Measurements from ENCODE around the gene MBTPS1.

Gene MBTPS1

DNA sequence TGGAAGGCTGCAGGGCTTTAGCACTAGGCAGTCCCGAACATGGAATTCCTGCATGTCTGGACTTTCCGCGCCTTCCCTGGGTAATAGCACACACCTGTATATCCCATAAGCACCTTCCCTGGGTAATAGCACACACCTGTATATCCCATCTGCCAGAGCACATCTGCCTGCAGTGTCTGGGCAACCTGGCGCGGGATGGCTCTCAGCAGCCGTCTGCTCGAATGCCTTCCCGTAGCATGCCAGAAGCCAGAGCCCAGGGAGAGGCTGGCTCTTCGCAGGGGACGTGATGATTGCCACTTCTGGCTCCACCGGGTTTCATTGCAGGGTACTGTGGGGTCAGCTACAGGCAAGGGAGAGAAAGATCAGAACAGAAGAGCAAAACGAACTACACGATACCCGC is 21.3 kb downstream of the MBTPS1 start:
- no peak overlapping the region for H3K4me3 ChIP-seq (ENCODE audit: low read depth in 1 of 2, low read length in 2 of 2)
- no peaks in the 10 kb centered on the region for H3K9me3 ChIP-seq (ENCODE audit: control insufficient read depth in 1 of 2, low read length in 2 of 2)
- no peaks in the 10 kb centered on the region for H3K4me1 ChIP-seq (ENCODE audit: control insufficient read depth in 1 of 2, insufficient read depth in 2 of 2, low read length in 2 of 2)
- no peaks in the 10 kb centered on the region for H3K27me3 ChIP-seq (ENCODE audit: low read depth, low read length)
- H3K36me3 ChIP-seq (ENCODE audit: control insufficient read depth in 1 of 2, insufficient read depth in 2 of 2, low read length in 2 of 2), result peaks cover 56 to 83% of the 10 kb centered on the region in 2 donors
- no peak overlapping the region for H3K27ac ChIP-seq (ENCODE audit: low read length)

- H3K9me3 ChIP-seq (ENCODE audit: control insufficient read depth in 1 of 2, low read length in 2 of 2), result no peaks in the 10 kb centered on the region
- no peaks in the 10 kb centered on the region for H3K27me3 ChIP-seq (ENCODE audit: low read depth, low read length)
- H3K36me3 ChIP-seq (ENCODE audit: control insufficient read depth in 1 of 2, insufficient read depth in 2 of 2, low read length in 2 of 2), result peaks cover 72 to 85% of the 10 kb centered on the region in 2 donors
- H3K4me1 ChIP-seq (ENCODE audit: control insufficient read depth in 1 of 2, insufficient read depth in 2 of 2, low read length in 2 of 2), result no peaks in the 10 kb centered on the region
- no peak overlapping the region for H3K27ac ChIP-seq (ENCODE audit: low read length)
- no peak overlapping the region for H3K4me3 ChIP-seq (ENCODE audit: low read depth in 1 of 2, low read length in 2 of 2)
Observed at GRCh38 chr16:84093879-84094270, 22.9 kb downstream of the MBTPS1 start.

DNA sequence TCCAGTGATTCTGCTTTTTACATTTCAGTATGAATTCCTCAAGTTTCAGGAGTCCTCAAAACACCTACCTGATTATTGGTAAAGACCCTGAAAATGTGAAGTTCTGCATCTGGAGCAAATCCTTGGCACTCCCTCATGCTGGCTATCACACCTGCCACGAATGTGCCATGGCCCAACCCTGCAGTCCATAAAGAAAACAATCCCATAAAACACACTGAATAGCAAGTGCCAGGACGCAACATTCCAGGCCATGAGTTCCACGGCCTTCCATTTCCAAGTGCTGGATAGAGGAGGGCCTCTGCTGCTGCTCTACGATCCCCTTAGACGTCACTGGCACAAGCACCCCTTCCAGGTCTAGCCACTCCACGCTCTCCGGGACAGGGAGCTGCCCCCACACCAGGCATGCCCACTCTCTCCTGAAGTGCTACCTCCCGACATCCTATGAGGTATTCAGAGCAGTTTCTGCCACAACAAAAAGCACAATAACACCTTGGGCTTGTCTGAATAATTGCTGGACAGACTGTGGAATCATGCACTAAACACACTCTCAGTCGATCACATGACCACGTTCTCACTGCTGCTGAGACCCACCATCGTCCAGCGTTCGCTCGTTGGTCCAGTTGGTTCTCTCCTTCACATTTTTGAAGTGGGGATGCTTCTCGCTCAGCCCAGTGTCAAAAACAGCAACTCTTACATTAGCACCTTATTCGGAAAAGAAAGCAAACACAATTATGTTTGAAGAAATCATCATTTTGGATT is 23.4 kb downstream of the MBTPS1 start:
- Histone ChIP-seq H3K27ac (ENCODE audit: low read length) (no peak overlapping the region), H3K4me1 (ENCODE audit: control insufficient read depth in 1 of 2, insufficient read depth in 2 of 2, low read length in 2 of 2) (no peaks in the 10 kb centered on the region), H3K36me3 (ENCODE audit: control insufficient read depth in 1 of 2, insufficient read depth in 2 of 2, low read length in 2 of 2) (peaks cover 78 to 86% of the 10 kb centered on the region in 2 donors), H3K4me3 (ENCODE audit: low read depth in 1 of 2, low read length in 2 of 2) (no peak overlapping the region), H3K27me3 (ENCODE audit: low read depth, low read length) (no peaks in the 10 kb centered on the region), H3K9me3 (ENCODE audit: control insufficient read depth in 1 of 2, low read length in 2 of 2) (no peaks in the 10 kb centered on the region)

GRCh38 chr16:84091460-84091859 is 25.3 kb downstream of the MBTPS1 start:
- Histone ChIP-seq H3K9me3 (ENCODE audit: control insufficient read depth in 1 of 2, low read length in 2 of 2) (no peaks in the 10 kb centered on the region), H3K4me3 (ENCODE audit: low read depth in 1 of 2, low read length in 2 of 2) (no peak overlapping the region), H3K4me1 (ENCODE audit: control insufficient read depth in 1 of 2, insufficient read depth in 2 of 2, low read length in 2 of 2) (no peaks in the 10 kb centered on the region), H3K36me3 (ENCODE audit: control insufficient read depth in 1 of 2, insufficient read depth in 2 of 2, low read length in 2 of 2) (peaks cover 78 to 86% of the 10 kb centered on the region in 2 donors), H3K27ac (ENCODE audit: low read length) (no peak overlapping the region), H3K27me3 (ENCODE audit: low read depth, low read length) (no peaks in the 10 kb centered on the region)

- H3K27me3 ChIP-seq (ENCODE audit: low read depth, low read length), result no peaks in the 10 kb centered on the region
- H3K36me3 ChIP-seq (ENCODE audit: control insufficient read depth in 1 of 2, insufficient read depth in 2 of 2, low read length in 2 of 2), result peaks cover 80 to 88% of the 10 kb centered on the region in 2 donors
- H3K9me3 ChIP-seq (ENCODE audit: control insufficient read depth in 1 of 2, low read length in 2 of 2), result no peaks in the 10 kb centered on the region
- no peak overlapping the region for H3K27ac ChIP-seq (ENCODE audit: low read length)
- no peaks in the 10 kb centered on the region for H3K4me1 ChIP-seq (ENCODE audit: control insufficient read depth in 1 of 2, insufficient read depth in 2 of 2, low read length in 2 of 2)
- no peak overlapping the region for H3K4me3 ChIP-seq (ENCODE audit: low read depth in 1 of 2, low read length in 2 of 2)
Observed at GRCh38 chr16:84090211-84090610, 26.5 kb downstream of the MBTPS1 start.

DNA sequence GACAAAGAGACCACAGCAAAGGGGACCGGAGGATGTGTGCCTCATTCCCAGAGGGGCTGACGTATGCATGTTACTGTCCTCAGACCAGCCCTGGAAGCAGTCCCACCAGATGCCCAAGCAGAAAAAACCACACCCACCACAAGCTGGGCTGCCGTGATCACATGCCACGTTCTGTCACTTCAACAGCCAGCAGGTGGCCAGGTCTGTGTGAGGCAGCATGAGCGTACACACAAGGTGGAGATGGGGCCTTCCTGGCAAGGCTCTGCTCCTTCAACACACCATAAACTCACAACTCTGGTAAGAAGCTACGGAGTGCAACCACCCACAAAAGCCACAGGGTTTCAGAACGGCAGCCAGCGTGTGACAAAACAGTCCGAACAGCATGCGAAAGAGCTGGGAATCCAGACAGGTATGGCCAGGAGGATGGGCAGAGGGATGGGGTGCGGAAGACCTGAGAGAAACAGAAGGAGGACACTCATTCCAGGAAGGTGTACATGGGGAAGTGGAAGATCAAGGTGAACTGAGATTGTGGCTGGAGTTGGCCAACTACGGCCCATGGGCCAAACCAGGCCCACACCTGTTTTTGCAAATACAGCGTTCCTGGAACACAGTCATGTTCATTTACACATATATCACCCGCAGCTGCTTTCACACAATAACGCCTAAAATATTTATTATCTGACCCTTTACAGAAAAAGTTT is 27.9 kb downstream of the MBTPS1 start:
- Histone ChIP-seq H3K9me3 (ENCODE audit: control insufficient read depth in 1 of 2, low read length in 2 of 2) (no peaks in the 10 kb centered on the region), H3K4me3 (ENCODE audit: low read depth in 1 of 2, low read length in 2 of 2) (no peak overlapping the region), H3K4me1 (ENCODE audit: control insufficient read depth in 1 of 2, insufficient read depth in 2 of 2, low read length in 2 of 2) (no peaks in the 10 kb centered on the region), H3K27me3 (ENCODE audit: low read depth, low read length) (no peaks in the 10 kb centered on the region), H3K27ac (ENCODE audit: low read length) (no peak overlapping the region), H3K36me3 (ENCODE audit: control insufficient read depth in 1 of 2, insufficient read depth in 2 of 2, low read length in 2 of 2) (peaks cover 73 to 76% of the 10 kb centered on the region in 2 donors)

- no peaks in the 10 kb centered on the region for H3K27me3 ChIP-seq (ENCODE audit: low read depth, low read length)
- no peaks in the 10 kb centered on the region for H3K9me3 ChIP-seq (ENCODE audit: control insufficient read depth in 1 of 2, low read length in 2 of 2)
- H3K4me3 ChIP-seq (ENCODE audit: low read depth in 1 of 2, low read length in 2 of 2), result no peak overlapping the region
- no peak overlapping the region for H3K27ac ChIP-seq (ENCODE audit: low read length)
- H3K36me3 ChIP-seq (ENCODE audit: control insufficient read depth in 1 of 2, insufficient read depth in 2 of 2, low read length in 2 of 2), result peaks cover 64 to 69% of the 10 kb centered on the region in 2 donors
- no peaks in the 10 kb centered on the region for H3K4me1 ChIP-seq (ENCODE audit: control insufficient read depth in 1 of 2, insufficient read depth in 2 of 2, low read length in 2 of 2)
Observed at GRCh38 chr16:84087466-84088151, 29.1 kb downstream of the MBTPS1 start.

GRCh38 chr16:84087001-84087400 is 29.7 kb downstream of the MBTPS1 start:
- no peaks in the 10 kb centered on the region for H3K27me3 ChIP-seq (ENCODE audit: low read depth, low read length)
- H3K27ac ChIP-seq (ENCODE audit: low read length), result no peak overlapping the region
- no peak overlapping the region for H3K4me3 ChIP-seq (ENCODE audit: low read depth in 1 of 2, low read length in 2 of 2)
- no peaks in the 10 kb centered on the region for H3K9me3 ChIP-seq (ENCODE audit: control insufficient read depth in 1 of 2, low read length in 2 of 2)
- peaks cover 60 to 65% of the 10 kb centered on the region in 2 donors for H3K36me3 ChIP-seq (ENCODE audit: control insufficient read depth in 1 of 2, insufficient read depth in 2 of 2, low read length in 2 of 2)
- no peaks in the 10 kb centered on the region for H3K4me1 ChIP-seq (ENCODE audit: control insufficient read depth in 1 of 2, insufficient read depth in 2 of 2, low read length in 2 of 2)

DNA sequence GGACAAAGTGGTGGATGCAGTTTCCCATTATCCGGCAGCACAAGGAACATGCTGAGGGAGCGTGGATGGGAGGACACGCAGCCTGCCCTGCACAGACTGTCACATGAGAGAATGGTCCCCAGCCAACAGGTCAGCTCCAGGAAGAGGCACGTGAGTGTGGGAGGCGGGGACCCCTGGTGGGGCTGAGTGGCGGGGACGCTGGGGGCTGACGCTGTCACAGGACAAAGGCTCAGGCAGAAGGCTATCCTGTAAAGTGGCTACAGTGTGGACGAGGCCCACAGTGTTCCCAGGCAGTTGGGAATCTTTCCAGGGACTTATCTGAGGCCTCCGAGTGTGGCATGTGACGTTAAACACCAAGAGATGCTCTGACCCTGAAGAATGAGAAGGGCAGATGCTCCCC is 30.4 kb downstream of the MBTPS1 start:
- H3K27ac ChIP-seq (ENCODE audit: low read length), result no peak overlapping the region
- no peaks in the 10 kb centered on the region for H3K27me3 ChIP-seq (ENCODE audit: low read depth, low read length)
- no peaks in the 10 kb centered on the region for H3K9me3 ChIP-seq (ENCODE audit: control insufficient read depth in 1 of 2, low read length in 2 of 2)
- no peaks in the 10 kb centered on the region for H3K4me1 ChIP-seq (ENCODE audit: control insufficient read depth in 1 of 2, insufficient read depth in 2 of 2, low read length in 2 of 2)
- H3K4me3 ChIP-seq (ENCODE audit: low read depth in 1 of 2, low read length in 2 of 2), result no peak overlapping the region
- H3K36me3 ChIP-seq (ENCODE audit: control insufficient read depth in 1 of 2, insufficient read depth in 2 of 2, low read length in 2 of 2), result peaks cover 60 to 65% of the 10 kb centered on the region in 2 donors

- H3K4me3 ChIP-seq (ENCODE audit: low read depth in 1 of 2, low read length in 2 of 2), result no peak overlapping the region
- H3K9me3 ChIP-seq (ENCODE audit: control insufficient read depth in 1 of 2, low read length in 2 of 2), result no peaks in the 10 kb centered on the region
- H3K36me3 ChIP-seq (ENCODE audit: control insufficient read depth in 1 of 2, insufficient read depth in 2 of 2, low read length in 2 of 2), result peaks cover 60 to 68% of the 10 kb centered on the region in 2 donors
- no peak overlapping the region for H3K27ac ChIP-seq (ENCODE audit: low read length)
- no peaks in the 10 kb centered on the region for H3K27me3 ChIP-seq (ENCODE audit: low read depth, low read length)
- no peaks in the 10 kb centered on the region for H3K4me1 ChIP-seq (ENCODE audit: control insufficient read depth in 1 of 2, insufficient read depth in 2 of 2, low read length in 2 of 2)
Observed at GRCh38 chr16:84085773-84086172, 31.0 kb downstream of the MBTPS1 start.

DNA sequence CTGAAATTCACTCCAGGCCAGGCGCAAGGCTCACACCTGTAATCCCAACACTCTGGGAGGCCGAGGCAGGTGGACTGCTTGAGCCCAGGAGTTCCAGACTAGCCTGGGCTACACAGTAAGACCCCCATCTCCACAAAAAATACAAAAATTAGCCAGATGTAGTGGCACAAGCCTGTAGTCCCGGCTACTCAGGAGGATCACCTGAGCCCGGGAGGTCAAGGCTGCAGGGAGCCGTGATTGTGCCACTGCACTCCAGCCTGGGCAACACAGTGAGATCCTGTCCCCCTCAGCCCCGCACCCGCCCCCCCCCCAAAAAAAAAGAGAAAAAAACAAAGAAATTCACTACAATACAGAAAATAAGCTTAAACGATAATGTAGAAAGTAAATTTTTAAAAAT is 31.5 kb downstream of the MBTPS1 start:
- no peak overlapping the region for H3K4me3 ChIP-seq (ENCODE audit: low read depth in 1 of 2, low read length in 2 of 2)
- no peaks in the 10 kb centered on the region for H3K27me3 ChIP-seq (ENCODE audit: low read depth, low read length)
- H3K27ac ChIP-seq (ENCODE audit: low read length), result no peak overlapping the region
- no peaks in the 10 kb centered on the region for H3K4me1 ChIP-seq (ENCODE audit: control insufficient read depth in 1 of 2, insufficient read depth in 2 of 2, low read length in 2 of 2)
- H3K36me3 ChIP-seq (ENCODE audit: control insufficient read depth in 1 of 2, insufficient read depth in 2 of 2, low read length in 2 of 2), result peaks cover 62 to 68% of the 10 kb centered on the region in 2 donors
- H3K9me3 ChIP-seq (ENCODE audit: control insufficient read depth in 1 of 2, low read length in 2 of 2), result no peaks in the 10 kb centered on the region

Data from muscle layer of duodenum (tissue), 2 donors.